ENCODE results near the gene BLTP1. TPM values are rescaled to one million over a fixed set of nuclear protein-coding genes. Genes with fewer than 3 reads are reported as not detected.

Gene BLTP1
- 147 TPM for total RNA-seq

GRCh38 chr4:122151982-122152710, at the start of gene BLTP1:
BLTP1 (plus strand) TSS chr4:122152331; CDS start chr4:122170648, 18,317 bp downstream.

Other genes with a start within 250 kb of the BLTP1 start
- 2.9 TPM for gene TRPC3, start 200.3 kb upstream of the BLTP1 start, total RNA-seq
- gene ADAD1, start 226.7 kb downstream of the BLTP1 start, total RNA-seq: not detected